Activated T-cell treated with anti-CD3 and anti-CD28 coated beads, Interleukin-2, amount 50 U/mL, for 48 hours (primary cell): ENCODE results near the gene RBM44.

Experiments
- DNase-seq, 2 experiments: peaks; one replicate each; pipeline ENCODE4 v3.0.0-alpha.2; 2020

The RBM44 gene

GRCh38 chr2:237858294-237859081 lies 59.9 kb downstream of the RBM44 start:
- DNase-seq: peak; percentile 55 to 65

- DNase-seq: no peak
Measured at GRCh38 chr2:237859082-237859433, 60.5 kb downstream of the RBM44 start.

GRCh38 chr2:237859533-237860272 lies 61.1 kb downstream of the RBM44 start, which contains the start of gene RAMP1:
TSS of gene RAMP1 (plus strand) at chr2:237859623. CDS start at chr2:237859676, 53 bp downstream.
- DNase-seq: peak; percentile 36 to 47

- DNase-seq: no peak
Measured at GRCh38 chr2:237860273-237860935, 61.8 kb downstream of the RBM44 start.

- no peak for DNase-seq
Measured at GRCh38 chr2:237861875-237862527, 63.4 kb downstream of the RBM44 start.

- DNase-seq: no peak
Measured at GRCh38 chr2:237862528-237862895, 63.9 kb downstream of the RBM44 start.

- peak in 1 of 2 experiments; percentile 11 for DNase-seq
Measured at GRCh38 chr2:237863102-237863511, 64.5 kb downstream of the RBM44 start.

- DNase-seq: peak in 1 of 2 experiments; percentile 5
Measured at GRCh38 chr2:237863689-237864443, 65.3 kb downstream of the RBM44 start.

- DNase-seq: peak in 1 of 2 experiments; percentile 10
Measured at GRCh38 chr2:237864444-237864931, 65.9 kb downstream of the RBM44 start.

- peak; percentile 0 to 5 for DNase-seq
Measured at GRCh38 chr2:237864940-237865622, 66.5 kb downstream of the RBM44 start.

GRCh38 chr2:237865623-237866041 lies 67.1 kb downstream of the RBM44 start:
- peak; percentile 13 to 14 for DNase-seq

GRCh38 chr2:237866101-237866621 lies 67.6 kb downstream of the RBM44 start:
- peak; percentile 4 to 8 for DNase-seq

GRCh38 chr2:237867465-237867864 lies 68.9 kb downstream of the RBM44 start:
- peak in 1 of 2 experiments; percentile 8 for DNase-seq

- peak in 1 of 2 experiments; percentile 9 for DNase-seq
Measured at GRCh38 chr2:237868074-237868473, 69.5 kb downstream of the RBM44 start.

- peak; percentile 27 to 31 for DNase-seq
Measured at GRCh38 chr2:237868631-237869342, 70.2 kb downstream of the RBM44 start.

GRCh38 chr2:237869343-237870102 lies 70.9 kb downstream of the RBM44 start:
- DNase-seq: peak; percentile 14 to 17

GRCh38 chr2:237870126-237870525 lies 71.5 kb downstream of the RBM44 start:
- peak in 1 of 2 experiments; percentile 4 for DNase-seq

- DNase-seq: no peak
Measured at GRCh38 chr2:237870754-237871651, 72.4 kb downstream of the RBM44 start.
